Muscle of leg (tissue), 11 donors: ENCODE results near the gene PSME3. TPM values are rescaled to one million over a fixed set of nuclear protein-coding genes. Genes with fewer than 3 reads are reported as not detected.
"Not testable (repeated sequence)": the region's sequence is repeated elsewhere in the genome, so short reads cannot be mapped to it uniquely, and the experiment has no call there.

Source experiments
- DNase-seq: peaks from one replicate; pipeline ENCODE4 v3.0.0; 2013
- H3K27ac ChIP-seq: one replicate; pipeline ENCODE4 v1.5.1; 2013; ENCODE audit warnings: mild to moderate bottlenecking, low read length, control low read depth
- H3K27me3 ChIP-seq: one replicate; pipeline ENCODE4 v1.6.1; 2013; ENCODE audit warnings: low read length; ENCODE audit not compliant: control insufficient read depth, insufficient read depth
- H3K36me3 ChIP-seq: one replicate; pipeline ENCODE4 v1.6.1; 2013; ENCODE audit warnings: low read length; ENCODE audit not compliant: control insufficient read depth, insufficient read depth
- H3K4me1 ChIP-seq: one replicate; pipeline ENCODE4 v1.6.1; 2013; ENCODE audit warnings: low read length; ENCODE audit not compliant: control insufficient read depth, insufficient read depth
- H3K4me3 ChIP-seq: one replicate; pipeline ENCODE4 v1.5.1; 2013; ENCODE audit warnings: low read length, control low read depth
- H3K9me3 ChIP-seq: replicated peaks from 2 replicates; pipeline ENCODE4 v1.6.1; 2013; ENCODE audit warnings: low read depth, low read length; ENCODE audit not compliant: control insufficient read depth
- WGBS: methylation state at CpG from one replicate; pipeline ENCODE4 v1.1.5; 2013; ENCODE audit warnings: missing lambda C conversion rate; ENCODE audit not compliant: insufficient coverage; 5-methylcytosine and 5-hydroxymethylcytosine counted together
- polyA plus RNA-seq, 8 donors: library from polyadenylated mRNA; unstranded; fragments of 120-200 nt; gene quantifications; one replicate each; pipeline versions ENCODE4 v1.2.1 to v1.2.3, GENCODE V29; 2013; ENCODE audit warnings: inconsistent platforms in 1 of 8, low replicate concordance in 1 of 8; ENCODE audit not compliant: insufficient read length in 8 of 8, insufficient read depth in 1 of 8
- total RNA-seq: library from RNA; stranded (reverse); fragments of 120-200 nt; gene quantifications from one replicate; pipeline ENCODE4 v1.2.4, GENCODE V29; 2013

Gene PSME3
- total and polyA plus RNA-seq, 9 donors = 26.1 to 67.9 (median 54.7) TPM

GRCh38 chr17:42849451-42850181 is 16.4 kb downstream of the PSME3 start:
- peak; percentile 36 for DNase-seq

DNA sequence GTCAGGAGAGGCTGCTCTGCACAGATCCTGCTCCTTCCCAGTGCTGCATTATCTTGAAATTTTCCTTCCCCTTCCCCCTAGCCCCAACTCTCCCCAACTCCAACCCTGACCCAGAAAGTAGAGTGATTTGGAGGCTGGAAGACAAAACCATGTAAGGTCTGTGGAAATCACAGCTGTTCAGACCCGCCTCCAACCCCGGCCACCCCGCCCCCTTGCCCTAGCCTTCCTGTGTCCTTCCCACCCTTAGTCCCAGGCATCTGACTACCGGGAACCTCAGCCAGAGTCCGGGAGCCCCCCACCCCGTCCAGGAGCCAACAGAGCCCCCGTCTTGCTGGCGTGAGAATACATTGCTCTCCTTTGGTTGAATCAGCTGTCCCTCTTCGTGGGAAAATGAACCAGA is 17.8 kb downstream of the PSME3 start, which contains the start of gene AOC3:
Gene AOC3, plus strand, starts transcription at position 246 of the 400 bp plus-strand sequence. Its CDS starts 145 bp downstream, at position 391.
- 25% methylated on average over 7 of the region's 9 CpGs for WGBS
- Histone ChIP-seq H3K9me3 (no peaks in the 10 kb centered on the region), H3K4me3 (peak within 1 kb of the TSS; percentile 13), H3K36me3 (peaks cover 3% of the 10 kb centered on the region), H3K27ac (peak within 1 kb of the TSS; percentile 84), H3K4me1 (peaks cover 30% of the 10 kb centered on the region), H3K27me3 (no peaks in the 10 kb centered on the region)
- peak; percentile 51 for DNase-seq

More at GRCh38 chr17:42849451-42850181, 16.4 kb downstream of the PSME3 start:
- Histone ChIP-seq H3K36me3 (peaks cover 16% of the 10 kb centered on the region), H3K27me3 (no peaks in the 10 kb centered on the region), H3K4me1 (peaks cover 30% of the 10 kb centered on the region), H3K4me3 (no peak overlapping the region), H3K9me3 (no peaks in the 10 kb centered on the region), H3K27ac (no peak overlapping the region)
- 34% methylated on average over 4 of the region's 8 CpGs for WGBS

- H3K27me3 ChIP-seq = not testable (repeated sequence)
- WGBS = 72% methylated on average over 10 of the region's 28 CpGs
- H3K27ac ChIP-seq = peak overlapping the region; percentile 84
These were observed 18.4 kb downstream of the PSME3 start for GRCh38 chr17:42851371-42852240.

GRCh38 chr17:42852351-42852750 is 19.2 kb downstream of the PSME3 start:
- Histone ChIP-seq H3K4me3 (peak overlapping the region; percentile 2), H3K36me3 (no peaks in the 10 kb centered on the region), H3K27me3 (no peaks in the 10 kb centered on the region), H3K4me1 (peaks cover 30% of the 10 kb centered on the region), H3K27ac (peak overlapping the region; percentile 20), H3K9me3 (no peaks in the 10 kb centered on the region)
- WGBS = 93% methylated on average over 15 of the region's 15 CpGs
- no peak for DNase-seq

More at GRCh38 chr17:42851371-42852240, 18.4 kb downstream of the PSME3 start:
- Histone ChIP-seq H3K4me1 (peaks cover 30% of the 10 kb centered on the region), H3K4me3 (peak overlapping the region; percentile 13)
- not testable (repeated sequence) for DNase-seq, H3K9me3 ChIP-seq, H3K36me3 ChIP-seq

DNA sequence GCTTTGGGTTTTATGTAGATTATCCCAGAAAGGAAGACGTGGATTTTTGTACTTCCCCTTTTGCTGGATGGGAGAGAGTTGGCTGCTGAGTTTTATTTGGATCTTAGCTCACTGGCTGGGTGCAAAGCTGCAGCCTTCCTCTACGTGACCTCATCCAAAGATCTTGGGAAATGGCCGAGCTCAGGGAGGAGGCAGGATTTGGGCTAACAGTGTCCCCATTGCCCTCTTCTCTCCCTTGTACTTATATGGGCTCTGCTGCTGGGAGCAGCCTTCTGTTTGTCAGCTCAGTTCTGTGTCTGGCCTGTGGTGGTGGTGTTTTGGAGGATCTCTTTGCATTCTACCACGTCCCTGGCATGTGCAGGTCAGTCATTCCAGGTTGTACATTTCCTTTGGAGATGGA is 19.8 kb downstream of the PSME3 start:
- 33% methylated on average over 1 of the region's 4 CpGs for WGBS
- Histone ChIP-seq H3K27me3 (no peaks in the 10 kb centered on the region), H3K4me3 (peak overlapping the region; percentile 24), H3K36me3 (no peaks in the 10 kb centered on the region), H3K9me3 (no peaks in the 10 kb centered on the region), H3K4me1 (peaks cover 30% of the 10 kb centered on the region), H3K27ac (peak overlapping the region; percentile 20)
- peak; percentile 40 for DNase-seq

GRCh38 chr17:42853597-42853967 is 20.4 kb downstream of the PSME3 start:
- 61% methylated on average over 5 of the region's 5 CpGs for WGBS
- H3K27me3 ChIP-seq = no peaks in the 10 kb centered on the region
- H3K27ac ChIP-seq = no peak overlapping the region
- DNase-seq = no peak
- H3K36me3 ChIP-seq = no peaks in the 10 kb centered on the region
- no peaks in the 10 kb centered on the region for H3K9me3 ChIP-seq
- H3K4me1 ChIP-seq = peaks cover 30% of the 10 kb centered on the region
- peak overlapping the region; percentile 5 for H3K4me3 ChIP-seq

GRCh38 chr17:42853968-42854790 is 21.0 kb downstream of the PSME3 start:
- DNase-seq = no peak
- Histone ChIP-seq H3K36me3 (no peaks in the 10 kb centered on the region), H3K27ac (no peak overlapping the region), H3K9me3 (no peaks in the 10 kb centered on the region), H3K27me3 (no peaks in the 10 kb centered on the region), H3K4me3 (peak overlapping the region; percentile 5), H3K4me1 (peaks cover 30% of the 10 kb centered on the region)
- 84% methylated on average over 12 of the region's 15 CpGs for WGBS

- no peak overlapping the region for H3K27ac ChIP-seq
- DNase-seq = no peak
- H3K9me3 ChIP-seq = no peaks in the 10 kb centered on the region
- H3K4me1 ChIP-seq = peaks cover 24% of the 10 kb centered on the region
- 63% methylated on average over 5 of the region's 8 CpGs for WGBS
- H3K36me3 ChIP-seq = no peaks in the 10 kb centered on the region
- no peak overlapping the region for H3K4me3 ChIP-seq
- H3K27me3 ChIP-seq = no peaks in the 10 kb centered on the region
These were observed 21.9 kb downstream of the PSME3 start for GRCh38 chr17:42855048-42855596.

GRCh38 chr17:42856093-42856492 is 22.9 kb downstream of the PSME3 start:
- H3K4me1 ChIP-seq = peaks cover 17% of the 10 kb centered on the region
- H3K27ac ChIP-seq, H3K4me3 ChIP-seq, H3K9me3 ChIP-seq, H3K27me3 ChIP-seq, DNase-seq, H3K36me3 ChIP-seq: not testable (repeated sequence)
- no CpG with 5 or more reads among the region's 8 CpGs for whole genome bisulfite sequencing
